GM18907 (cell line): ENCODE data around the gene TMEM245.
A peak's percentile ranks its signal among the peaks of the same experiment; 100 is the strongest.

ENCODE experiments used
- ATAC-seq: cut with Tn5 transposase; IDR thresholded peaks from one replicate; pipeline ENCODE4 v1.9.1; 2021; ENCODE audit warnings: mild to moderate bottlenecking, moderate library complexity; ENCODE audit not compliant: unreplicated experiment

The TMEM245 gene

DNA sequence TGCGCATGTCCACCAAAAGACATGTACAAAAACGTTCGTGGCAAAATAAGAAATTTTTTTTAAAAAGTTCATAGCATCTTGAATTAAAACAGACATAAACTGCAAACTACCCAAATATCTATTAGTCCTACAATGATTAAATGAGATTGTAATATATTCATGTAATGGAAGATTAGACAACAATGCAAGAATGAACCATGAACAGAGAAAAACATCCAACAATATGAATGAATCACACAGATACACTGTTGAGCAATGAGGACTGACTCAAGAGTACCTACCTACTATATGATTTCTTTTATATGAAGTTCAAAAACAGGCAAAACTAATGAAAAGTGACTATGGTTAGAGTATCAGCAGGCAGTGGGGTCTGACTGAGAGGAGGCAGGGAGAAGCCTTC lies 88.5 kb downstream of the TMEM245 start:
- no peak for ATAC-seq

DNA sequence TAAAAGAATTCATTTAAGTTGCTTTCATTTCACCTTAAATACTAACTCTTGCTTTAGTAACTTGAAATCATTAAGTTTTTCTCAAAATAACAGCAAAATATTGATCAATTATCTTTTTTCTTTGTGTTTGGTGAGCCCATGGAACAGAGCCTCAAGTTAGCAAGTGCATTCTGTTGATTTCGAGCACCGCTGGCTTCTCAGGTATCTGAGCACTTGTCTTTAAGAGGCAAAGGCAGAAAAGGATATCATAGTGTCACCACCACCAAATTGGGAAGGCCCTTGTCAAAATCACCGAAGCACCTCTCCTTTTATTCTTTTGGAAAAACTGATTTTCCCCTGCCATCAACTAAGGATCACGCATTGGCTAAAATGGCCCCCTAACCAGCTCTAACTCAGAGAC lies 89.3 kb downstream of the TMEM245 start:
- ATAC-seq = no peak

DNA sequence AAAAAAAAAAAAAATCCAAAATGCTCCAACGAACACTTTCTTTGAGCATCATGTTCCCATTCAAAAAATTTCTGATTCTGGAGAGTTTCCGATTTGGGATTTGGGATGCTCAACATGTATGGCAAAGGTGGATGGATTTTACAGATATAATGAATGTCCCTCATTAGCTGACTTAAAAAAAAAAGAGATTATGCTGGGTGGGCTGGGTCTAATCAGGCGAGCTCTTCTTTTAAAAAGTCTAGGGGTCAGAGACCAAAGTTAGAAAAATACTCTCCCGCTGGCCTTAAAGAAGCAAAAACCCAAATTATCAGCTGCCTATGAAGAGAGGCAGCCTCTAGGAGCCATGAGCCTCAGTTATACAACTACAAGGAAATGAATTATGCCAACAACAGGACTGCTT lies 91.3 kb downstream of the TMEM245 start:
- ATAC-seq = no peak

- no peak for ATAC-seq
These were observed 92.6 kb downstream of the TMEM245 start for GRCh38 chr9:109027176-109027575.

DNA sequence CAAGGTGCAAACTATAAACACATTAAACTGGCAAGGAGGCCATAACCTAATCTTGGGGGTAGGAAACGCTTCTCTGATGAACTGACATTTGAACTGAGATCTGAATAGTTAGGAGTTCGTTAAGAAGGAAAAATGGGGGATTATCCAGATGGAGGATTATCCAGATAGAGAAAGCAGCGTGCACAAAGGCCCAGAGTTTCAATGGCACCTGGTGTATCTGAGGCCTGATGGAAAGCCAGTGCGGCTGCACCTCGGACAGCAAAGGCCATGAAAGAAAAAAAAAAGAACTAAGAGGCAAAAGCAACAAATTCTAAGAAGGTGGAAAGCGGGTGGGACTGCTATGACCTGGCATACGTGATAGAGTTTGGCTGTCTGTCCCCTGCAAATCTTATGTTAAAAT lies 93.4 kb downstream of the TMEM245 start:
- ATAC-seq = no peak

- no peak for ATAC-seq
These were observed 96.9 kb downstream of the TMEM245 start for GRCh38 chr9:109022873-109023272.

DNA sequence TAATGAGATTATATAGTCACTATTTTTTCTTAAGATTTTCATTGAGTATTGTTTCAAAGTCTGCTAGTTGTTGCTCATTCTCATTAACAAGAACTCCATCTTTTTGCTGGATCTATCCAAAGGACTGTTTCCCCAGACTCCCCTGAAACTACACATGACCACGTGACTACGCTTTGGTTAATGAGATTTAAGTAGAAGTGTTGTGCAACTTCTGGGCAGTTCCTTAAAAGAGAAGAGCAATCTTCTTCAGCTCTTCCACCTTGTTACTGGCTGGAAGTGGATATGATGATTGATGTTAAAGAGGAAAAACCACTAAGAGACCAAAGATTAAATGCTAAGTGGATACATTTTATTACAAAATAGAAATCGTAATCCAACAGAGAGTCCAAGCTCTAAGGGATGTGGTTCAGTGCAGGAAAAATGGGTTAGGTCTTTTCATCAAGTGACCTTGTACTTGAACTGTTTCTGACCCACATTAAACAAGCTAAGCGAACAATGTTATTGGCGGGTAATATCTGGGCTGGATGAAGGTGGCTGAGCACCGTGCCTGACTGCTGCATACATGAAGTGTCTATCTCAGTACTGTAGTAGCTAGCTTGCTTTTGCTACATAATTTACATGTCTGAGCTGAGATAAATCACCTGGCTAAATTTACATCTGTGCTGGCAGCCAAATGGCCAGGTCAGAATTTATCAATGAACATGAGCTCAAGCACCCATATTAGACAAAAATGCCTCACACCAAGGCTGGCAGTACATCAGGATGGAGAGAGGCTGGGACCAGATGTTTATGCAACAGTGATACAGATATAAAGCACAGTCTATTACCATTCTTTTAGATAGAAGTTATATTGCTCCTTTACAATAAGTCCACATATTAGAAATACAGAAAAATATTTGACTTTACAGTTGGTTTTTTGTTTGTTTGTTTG lies 98.9 kb downstream of the TMEM245 start:
- no peak for ATAC-seq

DNA sequence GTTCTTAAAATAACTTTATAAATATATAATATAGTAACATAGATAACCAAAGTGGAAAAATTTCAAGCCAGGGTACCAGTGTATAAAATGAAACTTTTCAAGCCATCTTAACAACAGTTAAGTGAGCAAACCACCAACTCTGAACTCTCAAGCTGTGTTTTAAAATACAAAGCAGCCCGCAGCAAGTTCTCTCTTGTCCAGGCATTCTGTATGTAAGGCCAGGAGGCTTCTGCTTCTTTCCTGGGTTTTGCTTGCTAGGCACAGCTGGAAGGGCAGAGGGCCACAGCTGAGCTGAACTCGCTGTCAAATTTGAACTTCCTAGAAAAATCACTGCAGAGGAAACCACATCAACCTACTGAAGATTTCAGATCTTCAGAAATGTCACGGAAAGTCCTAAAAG lies 99.6 kb downstream of the TMEM245 start:
- no peak for ATAC-seq

GRCh38 chr9:109019420-109019819 lies 100.3 kb downstream of the TMEM245 start:
- no peak for ATAC-seq

- peak; percentile 46 for ATAC-seq
These were observed 102.3 kb downstream of the TMEM245 start for GRCh38 chr9:109017493-109017892.

DNA sequence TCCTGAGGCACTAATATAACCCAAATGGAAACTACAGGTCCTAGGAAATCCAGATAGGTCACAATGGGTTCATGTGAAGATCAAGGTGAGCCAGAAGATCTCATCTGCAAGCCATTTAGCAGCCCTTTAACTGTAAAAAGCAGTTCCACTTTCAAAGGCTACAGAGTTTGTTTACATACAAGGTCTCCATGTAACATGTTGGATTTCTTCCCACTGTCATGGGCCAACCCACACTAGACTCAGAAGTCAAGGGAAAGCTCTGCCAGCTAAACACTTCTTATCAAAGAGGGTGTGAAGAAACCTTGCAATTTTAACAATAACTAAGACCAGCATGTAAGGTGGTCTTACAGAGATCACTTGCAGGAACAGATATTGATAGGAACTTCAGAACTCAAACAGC lies 102.7 kb downstream of the TMEM245 start:
- ATAC-seq = no peak

- no peak for ATAC-seq
These were observed 103.6 kb downstream of the TMEM245 start for GRCh38 chr9:109016132-109016531.

GRCh38 chr9:109014608-109015280 lies 105.0 kb downstream of the TMEM245 start:
- no peak for ATAC-seq

DNA sequence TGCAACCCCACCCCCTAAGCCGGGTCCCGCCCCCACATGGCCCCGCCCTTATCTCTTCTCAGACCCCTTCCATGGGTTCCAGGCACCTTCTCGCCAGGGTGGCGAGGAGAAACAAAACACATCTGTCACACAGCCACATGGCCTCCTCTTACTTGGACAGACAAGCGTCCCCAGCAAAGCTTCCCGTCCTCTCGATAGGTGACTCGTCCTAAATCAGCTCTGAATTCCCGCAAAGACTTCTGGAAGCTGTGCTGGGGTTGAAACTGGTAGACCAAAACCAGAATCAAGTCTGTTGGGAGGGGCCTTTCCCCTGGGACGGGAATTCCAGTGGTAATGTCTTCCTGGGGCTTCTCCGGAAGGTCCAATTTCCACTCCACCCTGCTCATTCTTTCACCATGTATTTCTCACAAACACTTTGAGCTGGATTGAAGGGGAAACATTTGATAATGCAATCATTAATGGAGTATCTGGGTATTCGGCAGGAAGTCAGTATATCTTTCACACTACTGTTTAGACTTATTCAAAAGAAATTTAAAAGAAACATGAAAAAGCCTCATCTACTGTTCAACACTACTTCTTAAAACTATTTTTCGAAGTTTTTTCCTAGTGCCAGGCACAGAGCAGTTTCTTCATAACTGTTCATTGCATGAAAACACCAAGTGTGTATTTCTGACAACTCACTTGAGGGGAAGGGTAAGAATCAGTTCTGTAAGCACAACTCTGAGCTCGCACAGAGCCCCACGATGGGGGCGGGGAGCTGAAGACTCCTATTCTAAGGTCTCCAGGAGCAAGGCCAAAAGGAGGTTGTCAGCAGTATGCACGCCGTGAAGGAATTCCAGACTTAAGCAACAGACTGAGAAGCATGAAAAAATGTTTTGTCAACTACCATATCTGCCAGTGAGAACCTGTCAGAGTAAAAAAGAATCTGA lies 105.8 kb downstream of the TMEM245 start:
- no peak for ATAC-seq

GRCh38 chr9:109012876-109013678 lies 106.7 kb downstream of the TMEM245 start, which contains the start of gene CTNNAL1:
Gene CTNNAL1, minus strand, starts transcription at chr9:109013499. Its CDS starts 57 bp downstream, at chr9:109013442.
- peak; percentile 75 for ATAC-seq

DNA sequence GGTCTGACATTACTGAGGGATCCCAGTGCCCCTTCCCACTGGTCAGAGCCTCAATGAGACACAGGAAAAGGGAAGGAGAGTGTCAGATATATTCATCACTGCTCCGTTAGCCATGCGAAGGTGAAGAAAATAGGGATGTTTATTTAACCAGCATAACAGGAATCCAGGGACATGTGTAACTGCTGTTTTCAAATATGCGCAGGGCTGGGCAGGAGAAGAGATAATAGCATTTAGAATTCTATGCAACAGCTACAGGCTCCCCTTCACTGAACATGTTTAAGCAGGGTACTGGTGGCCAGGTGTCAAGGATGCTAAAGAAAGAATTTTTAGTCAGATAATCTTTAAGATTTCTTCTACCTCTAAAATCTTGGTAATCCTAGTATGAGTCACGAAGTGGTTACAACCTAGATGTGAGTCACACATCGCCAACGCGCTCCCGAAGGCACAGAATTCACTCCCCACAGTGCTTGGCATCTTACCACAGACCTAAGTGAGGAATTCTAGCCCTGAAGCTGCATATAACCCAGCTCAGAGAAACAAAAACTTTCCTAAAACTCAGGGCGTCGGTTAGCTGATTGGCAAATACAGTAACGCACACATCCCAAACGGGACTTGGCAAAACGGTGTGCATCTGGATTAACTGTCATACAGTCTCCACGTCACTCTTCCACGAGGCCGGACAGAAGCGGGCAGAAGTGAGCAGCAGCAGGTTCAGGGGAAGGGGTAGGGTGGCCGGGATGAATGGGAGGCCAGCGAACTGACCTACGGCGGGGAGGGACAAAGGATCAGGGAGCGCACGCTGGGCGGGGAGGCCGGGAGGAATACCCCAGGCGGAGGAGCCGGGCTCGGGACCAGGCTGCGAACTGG lies 107.5 kb downstream of the TMEM245 start:
- peak; percentile 34 for ATAC-seq

GRCh38 chr9:109011231-109011671 lies 108.5 kb downstream of the TMEM245 start:
- ATAC-seq = no peak

- peak; percentile 45 for ATAC-seq
These were observed 109.0 kb downstream of the TMEM245 start for GRCh38 chr9:109010746-109011145.

GRCh38 chr9:109005678-109006077 lies 114.1 kb downstream of the TMEM245 start:
- ATAC-seq = no peak
